MM.1S (cell line): ENCODE measurements around the gene CLDN34.

Experiments used
- EZH2 ChIP-seq: fragments of 300-600 bp; sonication (generic); optimal IDR thresholded peaks from 2 replicates; pipeline ENCODE3; 2017; ENCODE audit warnings: low read depth, mild to moderate bottlenecking, antibody characterized with exemption, low read length, mixed read lengths
- EZH2phosphoT487 ChIP-seq: fragments of 300-600 bp; sonication (generic); IDR thresholded peaks from 2 replicates; pipeline ENCODE4 v1.6.1; 2018; ENCODE audit warnings: antibody characterized with exemption, low read length
- TF ChIP-seq, protein P1 (sequence below): fragments of 300-600 bp; sonication (generic); IDR thresholded peaks from 2 replicates; pipeline ENCODE4 v1.5.1; 2016; ENCODE audit warnings: antibody characterized with exemption, low read length, mixed read lengths

DNA sequence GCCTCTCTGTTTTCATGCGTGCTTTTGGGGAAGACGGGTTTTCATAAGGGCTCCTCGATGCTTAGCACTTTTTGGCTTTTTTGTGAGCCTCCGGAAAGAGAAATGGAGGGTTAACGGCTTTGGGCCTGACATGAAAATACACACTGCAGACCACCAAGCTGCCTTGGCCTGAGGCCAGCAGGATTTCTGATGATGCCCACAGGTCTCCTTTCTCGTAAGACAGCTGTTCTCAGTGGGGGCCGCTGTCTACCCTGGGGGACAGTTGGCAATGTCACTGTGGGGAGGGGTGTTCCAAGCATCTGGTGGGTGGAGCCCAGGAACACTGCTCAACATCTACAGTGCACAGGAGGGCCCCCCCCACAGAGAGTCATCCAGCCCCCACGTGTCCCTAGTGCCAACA lies 29.4 kb upstream of the CLDN34 start:
- TF ChIP-seq, protein P1, sequence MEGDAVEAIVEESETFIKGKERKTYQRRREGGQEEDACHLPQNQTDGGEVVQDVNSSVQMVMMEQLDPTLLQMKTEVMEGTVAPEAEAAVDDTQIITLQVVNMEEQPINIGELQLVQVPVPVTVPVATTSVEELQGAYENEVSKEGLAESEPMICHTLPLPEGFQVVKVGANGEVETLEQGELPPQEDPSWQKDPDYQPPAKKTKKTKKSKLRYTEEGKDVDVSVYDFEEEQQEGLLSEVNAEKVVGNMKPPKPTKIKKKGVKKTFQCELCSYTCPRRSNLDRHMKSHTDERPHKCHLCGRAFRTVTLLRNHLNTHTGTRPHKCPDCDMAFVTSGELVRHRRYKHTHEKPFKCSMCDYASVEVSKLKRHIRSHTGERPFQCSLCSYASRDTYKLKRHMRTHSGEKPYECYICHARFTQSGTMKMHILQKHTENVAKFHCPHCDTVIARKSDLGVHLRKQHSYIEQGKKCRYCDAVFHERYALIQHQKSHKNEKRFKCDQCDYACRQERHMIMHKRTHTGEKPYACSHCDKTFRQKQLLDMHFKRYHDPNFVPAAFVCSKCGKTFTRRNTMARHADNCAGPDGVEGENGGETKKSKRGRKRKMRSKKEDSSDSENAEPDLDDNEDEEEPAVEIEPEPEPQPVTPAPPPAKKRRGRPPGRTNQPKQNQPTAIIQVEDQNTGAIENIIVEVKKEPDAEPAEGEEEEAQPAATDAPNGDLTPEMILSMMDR = no peak
- TF ChIP-seq EZH2 (no peak), EZH2phosphoT487 (no peak)
